HG03571 (cell line): ENCODE measurements around the gene CCDC187.
"Not testable (repeated sequence)": the region's sequence is repeated elsewhere in the genome, so short reads cannot be mapped to it uniquely, and the experiment has no call there.

Source experiments
- ATAC-seq: cut with Tn5 transposase; IDR thresholded peaks from one replicate; pipeline ENCODE4 v1.9.1; 2021; ENCODE audit not compliant: unreplicated experiment

The CCDC187 gene

GRCh38 chr9:136328011-136328621 is 24.2 kb upstream of the CCDC187 start:
- ATAC-seq: no peak

GRCh38 chr9:136327304-136327974 is 23.5 kb upstream of the CCDC187 start, which contains the start of gene GPSM1:
TSS of gene GPSM1 (plus strand) at chr9:136327539. CDS start at chr9:136327696, 157 bp downstream.
- ATAC-seq: no peak

GRCh38 chr9:136326761-136327303 is 22.9 kb upstream of the CCDC187 start:
- no peak for ATAC-seq

- ATAC-seq: no peak
Measured at GRCh38 chr9:136326061-136326760, 22.3 kb upstream of the CCDC187 start.

GRCh38 chr9:136325358-136325757 is 21.5 kb upstream of the CCDC187 start:
- no peak for ATAC-seq

- ATAC-seq: no peak
Measured at GRCh38 chr9:136324501-136325300, 20.8 kb upstream of the CCDC187 start.

- ATAC-seq: no peak
Measured at GRCh38 chr9:136323371-136323789, 19.5 kb upstream of the CCDC187 start.

GRCh38 chr9:136322756-136323330 is 18.9 kb upstream of the CCDC187 start:
- ATAC-seq: no peak

- no peak for ATAC-seq
Measured at GRCh38 chr9:136321561-136321960, 17.7 kb upstream of the CCDC187 start.

GRCh38 chr9:136320972-136321371 is 17.1 kb upstream of the CCDC187 start:
- ATAC-seq: not testable (repeated sequence)

GRCh38 chr9:136319955-136320354 is 16.1 kb upstream of the CCDC187 start:
- not testable (repeated sequence) for ATAC-seq

- ATAC-seq: not testable (repeated sequence)
Measured at GRCh38 chr9:136319244-136319643, 15.3 kb upstream of the CCDC187 start.

GRCh38 chr9:136318776-136319241 is 14.9 kb upstream of the CCDC187 start:
- ATAC-seq: no peak

- no peak for ATAC-seq
Measured at GRCh38 chr9:136318111-136318775, 14.3 kb upstream of the CCDC187 start.

GRCh38 chr9:136317695-136318094 is 13.8 kb upstream of the CCDC187 start:
- no peak for ATAC-seq

- ATAC-seq: no peak
Measured at GRCh38 chr9:136316896-136317676, 13.2 kb upstream of the CCDC187 start.

- ATAC-seq: no peak
Measured at GRCh38 chr9:136316271-136316751, 12.4 kb upstream of the CCDC187 start.

GRCh38 chr9:136314944-136315343 is 11.1 kb upstream of the CCDC187 start:
- no peak for ATAC-seq

GRCh38 chr9:136314056-136314416 is 10.1 kb upstream of the CCDC187 start:
- ATAC-seq: no peak
